T-helper 9 cell (primary cell): ENCODE results near the gene FAM83G.
"Not testable (repeated sequence)": the region's sequence is repeated elsewhere in the genome, so short reads cannot be mapped to it uniquely, and the experiment has no call there.

Source experiments
- DNase-seq: peaks from one replicate; pipeline ENCODE4 v3.0.0-alpha.2; 2020

Gene FAM83G

DNA sequence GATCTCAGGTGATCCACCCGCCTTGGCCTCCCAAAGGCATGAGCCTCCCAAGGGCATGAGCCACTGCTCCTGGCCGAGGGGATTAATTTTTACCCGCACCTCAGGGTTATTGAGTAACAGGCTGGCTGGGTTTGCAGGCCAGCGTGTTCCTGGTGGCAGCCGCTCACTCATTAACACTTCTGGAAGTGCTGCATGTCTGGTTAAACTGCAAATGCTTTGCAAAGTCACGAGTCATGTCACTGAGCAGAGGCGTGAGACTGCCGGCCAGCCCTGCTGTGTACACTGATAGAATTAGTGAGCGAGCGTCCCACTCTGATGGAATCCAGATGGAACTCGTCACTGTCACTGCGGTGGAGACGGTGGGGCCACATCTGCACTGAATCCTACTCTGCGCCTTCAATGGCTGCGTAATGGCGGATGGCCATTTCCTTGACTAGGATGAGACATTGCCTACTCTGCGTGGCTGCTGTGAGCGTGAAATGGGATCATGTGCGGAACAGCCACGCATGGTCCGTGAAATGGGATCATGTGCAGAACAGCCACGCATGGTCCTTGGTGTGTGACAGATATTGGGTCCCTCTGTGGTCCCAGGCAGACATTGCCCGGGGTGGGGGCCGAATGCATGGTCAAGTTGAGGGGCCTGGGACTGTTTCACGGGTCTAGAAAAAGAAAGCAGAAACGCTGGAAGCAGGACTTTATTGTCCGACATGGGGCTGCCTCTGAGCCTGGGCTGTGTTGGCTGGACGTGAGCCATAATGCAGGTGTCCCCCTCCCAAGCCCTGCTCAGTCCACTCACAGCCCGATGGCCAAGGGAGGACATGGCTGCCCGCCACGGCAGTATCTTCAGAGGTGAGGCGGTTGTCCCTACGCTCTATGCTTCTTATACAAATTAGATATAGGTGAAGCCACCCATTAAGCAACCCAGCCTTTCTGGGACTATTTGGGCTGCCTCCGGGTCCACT is 53.3 kb downstream of the FAM83G start:
- no peak for DNase-seq

DNA sequence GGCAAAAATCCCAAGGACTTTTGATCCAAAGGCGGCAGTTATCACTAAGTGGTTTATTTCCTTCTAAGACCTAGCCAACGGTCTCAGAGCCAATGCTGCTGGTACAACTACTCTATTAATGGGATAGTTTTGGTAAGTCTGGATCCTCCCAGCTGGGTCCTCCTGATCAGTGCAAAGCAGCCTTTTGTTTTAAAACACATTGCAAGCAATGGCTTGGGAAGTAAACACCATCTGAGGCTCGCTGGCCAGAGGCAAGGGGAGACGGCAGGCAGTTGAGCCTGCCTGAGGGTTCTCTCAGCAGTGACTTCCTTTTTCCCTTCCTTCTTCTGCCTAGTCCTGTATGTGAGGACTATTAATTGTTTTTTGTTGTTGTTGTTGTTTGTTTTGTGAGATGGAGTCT is 54.2 kb downstream of the FAM83G start:
- no peak for DNase-seq

DNA sequence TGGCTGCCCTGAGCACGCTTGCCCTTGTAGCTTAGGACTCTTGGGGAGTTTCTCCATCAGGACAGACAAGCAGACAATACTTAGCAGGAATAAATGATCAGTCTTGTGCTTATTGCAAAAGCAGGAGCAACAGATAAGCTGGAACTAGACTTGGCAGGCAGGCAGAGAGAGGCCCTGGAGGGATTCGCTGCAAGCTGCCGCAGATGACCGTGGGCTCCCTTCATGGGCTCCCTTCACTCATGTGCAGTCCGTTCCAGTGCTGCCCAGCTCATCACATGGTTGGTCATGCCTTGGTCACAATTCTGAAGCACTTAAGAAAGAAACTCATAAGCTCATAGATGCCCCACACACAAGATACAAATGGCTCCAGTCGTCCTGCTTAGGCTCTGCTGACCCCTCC is 55.0 kb downstream of the FAM83G start:
- DNase-seq = no peak

DNA sequence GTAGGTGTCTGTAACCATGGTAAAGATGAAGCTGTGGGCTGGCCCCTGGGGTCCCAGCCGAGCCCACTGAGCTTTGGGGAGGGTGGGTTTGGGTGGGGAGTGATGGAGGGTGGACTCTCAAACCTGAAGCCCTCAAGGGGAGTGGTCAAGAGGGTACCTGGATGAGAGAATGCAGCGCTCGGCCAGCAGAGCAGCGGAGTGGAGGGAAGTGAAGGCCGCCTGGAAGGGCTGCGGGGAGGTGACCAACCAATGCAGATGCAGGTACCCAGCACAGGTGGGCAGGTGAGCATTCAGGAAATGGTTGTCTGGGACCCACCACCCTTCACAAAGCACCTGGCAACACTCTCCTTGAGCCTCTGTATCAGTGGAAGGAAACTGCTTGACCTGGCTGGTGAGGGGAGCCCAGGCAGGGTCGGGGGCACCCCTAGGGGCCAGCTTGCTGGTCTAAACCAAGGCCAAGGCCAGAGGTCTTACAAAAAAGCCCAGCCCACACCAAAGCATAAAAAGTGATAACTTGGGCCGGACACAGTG is 56.0 kb downstream of the FAM83G start:
- no peak for DNase-seq

DNA sequence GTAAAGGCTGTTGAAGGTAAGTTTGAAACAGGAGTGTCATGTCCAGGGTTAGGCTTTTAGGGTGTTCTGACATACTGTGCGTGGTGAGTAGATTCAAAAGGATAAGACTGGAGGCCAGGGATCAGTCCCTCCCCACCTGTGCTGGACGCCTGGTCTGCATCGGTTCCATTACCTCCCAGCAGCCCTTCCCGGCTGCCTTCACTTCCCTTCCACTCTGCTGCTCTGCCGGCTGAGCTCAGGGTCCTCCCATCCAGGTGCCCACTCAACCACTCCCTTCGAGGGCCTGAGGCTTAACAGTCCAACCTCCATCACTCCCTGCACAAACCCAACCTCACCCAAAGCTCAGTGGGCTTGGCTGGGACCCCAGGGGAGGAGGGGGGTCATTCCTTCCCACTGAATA is 56.7 kb downstream of the FAM83G start:
- DNase-seq = no peak

DNA sequence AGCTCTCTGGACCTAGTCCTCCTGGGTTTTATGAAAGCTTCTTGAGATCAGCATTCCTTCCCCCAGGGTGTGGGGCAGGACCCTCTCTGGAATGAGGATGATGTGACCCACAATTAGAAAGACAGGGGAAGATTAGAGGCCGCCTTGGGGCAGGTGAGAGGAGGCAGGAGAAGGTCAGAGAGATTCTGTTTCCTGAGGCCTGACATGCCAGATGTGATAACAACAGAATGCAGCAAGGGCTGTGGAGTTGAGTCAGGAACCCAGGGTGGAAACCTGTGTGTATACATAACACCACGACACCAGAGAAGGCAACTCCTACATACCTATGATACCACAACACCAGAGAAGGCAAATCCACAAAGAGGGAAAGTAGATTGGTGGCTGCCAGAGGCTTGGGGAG is 58.0 kb downstream of the FAM83G start:
- no peak for DNase-seq

DNA sequence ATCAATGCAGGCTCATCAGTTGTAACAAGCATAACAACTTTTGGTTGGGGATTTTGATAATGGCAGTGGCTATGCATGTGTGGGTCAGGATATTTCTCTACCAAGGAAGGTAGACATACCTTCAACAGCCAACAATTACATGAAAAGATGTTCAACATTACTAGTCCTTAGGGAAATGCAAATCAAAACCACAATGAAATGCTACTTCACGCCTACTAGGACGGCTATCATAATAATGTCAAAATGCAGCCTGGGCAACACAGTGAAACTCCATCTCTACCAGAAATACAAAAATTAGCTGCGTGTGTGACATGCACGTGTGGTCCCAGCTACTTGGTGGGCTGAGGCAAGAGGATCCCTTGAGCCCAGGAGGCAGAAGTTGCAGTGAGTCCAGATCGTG is 59.9 kb downstream of the FAM83G start:
- no peak for DNase-seq

DNA sequence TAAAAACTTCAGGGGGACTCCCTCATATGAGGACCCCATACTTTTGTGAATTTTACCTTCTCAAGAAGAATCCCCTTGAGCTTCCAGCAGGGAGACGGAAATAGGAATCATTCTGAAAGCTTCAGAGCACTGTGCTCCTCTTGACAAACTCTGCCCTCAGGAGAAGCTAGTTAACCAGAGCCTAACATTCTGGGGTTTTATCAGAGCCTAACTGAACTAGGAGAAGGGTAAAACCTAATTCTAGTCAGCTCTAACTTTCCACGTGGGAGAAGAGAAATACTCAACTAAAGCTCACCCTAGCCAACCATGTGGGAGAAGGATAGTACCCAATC is 65.9 kb downstream of the FAM83G start:
- DNase-seq = no peak

DNA sequence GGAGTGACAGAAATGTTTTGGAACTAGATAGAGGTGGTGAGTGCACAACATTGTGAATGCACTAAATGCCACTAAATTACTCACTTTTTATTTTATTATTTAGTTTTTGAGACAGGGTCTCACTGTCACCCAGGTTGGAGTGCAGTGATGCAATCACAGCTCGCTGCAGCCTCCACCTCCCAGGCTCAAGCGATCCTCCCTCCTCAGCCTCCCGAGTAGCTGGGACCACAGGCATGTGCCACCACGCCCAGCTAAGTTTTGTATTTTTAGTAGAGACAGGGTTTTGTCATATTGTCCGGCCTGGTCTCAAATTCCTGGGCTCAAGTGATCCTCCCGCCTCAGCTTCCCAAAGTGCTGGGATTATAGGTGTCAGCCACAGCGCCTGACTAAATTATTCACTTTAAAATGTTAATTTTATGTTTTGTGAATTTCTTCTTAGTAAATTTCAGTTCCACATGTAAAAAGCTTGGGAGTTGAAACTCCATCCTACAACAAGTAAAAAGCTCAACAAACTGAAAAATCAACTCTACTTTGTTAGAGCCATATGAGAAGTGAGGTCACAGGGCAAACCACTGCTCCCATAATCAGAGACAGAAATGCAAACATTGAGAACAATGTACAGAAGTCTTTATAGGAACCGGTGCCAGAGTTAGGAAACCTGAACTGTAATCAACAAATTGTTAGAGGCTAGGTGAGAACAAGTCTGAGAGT is 66.4 kb downstream of the FAM83G start:
- no peak for DNase-seq

DNA sequence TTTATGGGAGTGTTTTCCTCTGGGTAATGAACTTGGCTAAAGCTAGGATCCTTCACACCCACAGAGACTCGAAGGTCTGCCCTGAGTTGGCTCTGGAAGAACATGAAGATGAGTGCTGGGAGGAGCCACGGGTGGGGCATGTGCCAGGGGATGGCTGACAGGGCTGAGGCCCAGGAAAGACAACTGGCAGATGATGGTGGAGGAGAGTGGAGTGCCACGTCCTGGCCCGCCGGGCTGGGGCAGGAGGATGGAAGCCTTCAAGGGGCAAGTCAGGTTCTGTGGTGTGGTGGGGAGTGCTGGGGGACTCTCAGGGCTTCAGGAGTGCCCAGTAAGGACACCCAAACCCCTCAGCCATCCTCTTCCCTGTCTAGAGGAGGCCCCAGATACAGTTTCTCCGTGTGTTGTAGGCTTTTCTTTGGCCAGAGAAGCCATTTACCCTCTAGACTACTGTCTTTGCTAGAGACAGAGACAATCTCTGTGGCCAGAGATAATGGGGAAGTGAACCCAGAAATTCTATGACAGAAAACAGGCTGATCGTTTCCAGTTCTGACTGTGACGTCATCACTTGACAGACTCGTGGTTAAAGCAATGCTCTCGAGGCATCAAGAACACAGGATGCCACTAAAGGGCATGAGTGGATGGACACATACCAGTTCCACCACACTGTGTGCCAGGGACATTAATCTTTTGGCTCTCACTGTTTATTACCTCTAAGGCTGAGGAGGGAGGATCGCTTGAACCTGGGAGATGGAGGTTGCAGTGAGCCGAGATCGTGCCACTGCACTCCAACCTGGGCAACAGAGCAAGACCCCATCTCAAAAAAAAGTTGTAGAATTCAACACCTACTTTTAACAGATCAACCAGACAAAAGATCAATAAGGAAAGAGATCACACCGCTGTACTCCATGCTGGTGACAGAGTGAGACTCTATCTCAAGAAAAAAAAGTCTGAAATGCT is 71.2 kb downstream of the FAM83G start:
- DNase-seq = no peak

DNA sequence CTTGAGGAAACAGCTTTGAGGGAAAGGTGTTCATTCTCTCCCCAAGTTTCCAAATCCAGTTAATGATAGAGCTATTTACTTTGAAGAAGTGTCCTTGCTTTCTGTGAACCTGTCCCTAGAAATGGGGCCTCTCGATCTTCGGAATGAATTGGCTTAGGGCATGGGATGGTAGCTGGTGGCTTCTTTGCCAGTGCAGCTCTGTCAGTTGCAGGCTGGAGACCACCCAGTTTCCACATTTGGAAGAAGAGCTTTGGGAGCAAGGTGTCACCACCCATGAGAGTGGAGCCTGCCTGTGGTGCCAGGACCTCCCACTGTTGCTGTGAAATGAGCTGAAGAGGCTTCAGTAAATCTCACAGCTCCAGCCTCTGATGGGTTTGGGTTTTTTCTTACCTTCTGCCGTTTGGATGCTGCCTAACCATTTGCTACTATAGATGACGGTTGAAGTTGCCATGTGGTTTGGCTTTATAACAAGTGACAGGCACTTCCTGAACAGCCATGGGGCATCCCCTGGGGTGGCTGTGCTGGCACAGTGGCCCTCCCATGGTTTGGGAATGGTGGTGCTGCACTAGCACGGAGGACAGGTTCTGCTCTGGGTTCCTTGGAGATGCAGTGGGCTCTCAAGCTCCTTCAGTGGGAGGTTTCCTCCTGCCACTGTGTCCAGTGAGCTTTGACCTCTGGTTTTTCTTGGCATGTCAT is 72.1 kb downstream of the FAM83G start:
- no peak for DNase-seq

DNA sequence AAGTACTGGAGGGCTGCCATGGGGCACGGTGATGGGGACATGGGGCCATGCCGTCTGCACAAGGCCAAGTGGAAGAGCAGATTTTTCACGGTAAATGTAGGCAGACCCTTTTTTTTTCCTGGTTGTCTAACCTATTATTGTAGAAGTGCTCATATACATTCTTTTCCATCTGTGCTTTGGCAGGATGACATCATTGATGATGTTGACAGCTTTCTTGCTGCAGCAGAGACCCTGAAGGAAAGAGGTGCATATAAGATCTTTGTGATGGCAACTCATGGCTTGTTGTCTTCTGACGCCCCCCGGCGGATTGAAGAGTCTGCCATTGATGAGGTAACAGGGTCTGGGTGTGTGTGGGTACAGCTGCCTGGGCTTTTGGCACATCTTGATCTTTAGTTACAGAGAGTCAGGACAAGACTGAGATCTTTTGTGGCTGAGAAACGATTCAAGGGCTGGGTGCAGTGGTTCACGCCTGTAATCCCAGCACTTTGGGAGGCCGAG is 75.9 kb downstream of the FAM83G start:
- DNase-seq = no peak

DNA sequence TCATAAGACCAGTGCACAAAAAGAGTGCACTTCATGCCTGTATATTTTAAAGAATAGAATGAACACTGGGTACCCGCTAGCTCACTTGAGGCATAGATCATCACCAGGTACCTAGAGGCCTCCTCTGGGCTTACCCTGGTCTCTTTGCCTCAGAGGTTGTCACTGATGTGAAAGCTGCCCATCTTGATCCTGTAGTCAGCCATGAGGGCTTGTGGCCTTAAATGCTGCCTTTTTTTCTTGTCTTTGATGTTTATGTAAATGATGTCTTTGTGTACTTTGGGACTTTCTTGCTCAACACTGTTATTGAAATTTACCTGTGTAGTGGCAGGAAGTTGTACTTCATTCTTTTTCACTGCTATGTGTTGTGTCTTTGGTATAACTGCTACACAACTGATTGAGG is 79.4 kb downstream of the FAM83G start:
- no peak for DNase-seq

DNA sequence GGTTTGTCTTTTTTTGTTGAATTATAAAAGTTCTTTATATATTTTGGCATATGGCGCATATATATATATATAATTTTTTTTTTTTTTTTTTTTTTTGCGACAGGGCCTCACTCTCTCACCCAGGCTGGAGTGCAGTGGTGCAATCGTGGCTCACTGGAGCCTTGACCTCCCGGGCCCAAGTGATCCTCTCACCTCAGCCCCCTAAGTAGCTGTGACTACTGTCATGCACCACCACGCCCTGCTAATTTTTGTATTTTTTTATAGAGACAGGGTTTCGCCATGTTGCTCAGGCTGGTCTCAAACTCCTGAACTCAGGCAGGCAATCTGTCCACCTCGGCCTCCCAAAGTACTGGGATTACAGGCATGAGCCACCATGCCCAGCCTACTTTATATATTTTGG is 82.0 kb downstream of the FAM83G start:
- not testable (repeated sequence) for DNase-seq

DNA sequence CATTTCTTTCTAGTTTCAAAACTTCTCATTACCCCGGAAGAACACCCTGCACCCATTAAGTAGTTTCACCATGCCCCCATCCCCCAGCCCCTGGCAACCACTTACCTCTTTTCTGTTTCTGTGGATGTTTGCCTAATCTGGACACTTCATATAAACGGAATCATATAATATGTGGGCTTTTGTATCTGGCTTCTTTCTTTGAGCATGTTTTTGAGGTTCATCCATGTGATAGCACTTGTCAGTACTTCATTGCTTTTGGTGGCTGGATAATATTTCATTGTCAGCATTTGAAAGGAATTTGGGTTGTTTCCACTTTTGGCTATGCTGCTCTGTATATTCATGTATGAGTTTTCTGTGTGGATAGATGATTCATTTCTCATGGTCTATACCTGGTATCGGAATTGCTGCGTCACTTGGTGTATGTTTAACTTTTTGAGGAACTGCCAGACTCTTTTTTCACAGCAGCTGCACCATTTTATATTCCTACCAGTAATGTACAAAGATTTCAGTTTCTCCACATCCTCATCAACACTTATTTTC is 82.6 kb downstream of the FAM83G start:
- no peak for DNase-seq

DNA sequence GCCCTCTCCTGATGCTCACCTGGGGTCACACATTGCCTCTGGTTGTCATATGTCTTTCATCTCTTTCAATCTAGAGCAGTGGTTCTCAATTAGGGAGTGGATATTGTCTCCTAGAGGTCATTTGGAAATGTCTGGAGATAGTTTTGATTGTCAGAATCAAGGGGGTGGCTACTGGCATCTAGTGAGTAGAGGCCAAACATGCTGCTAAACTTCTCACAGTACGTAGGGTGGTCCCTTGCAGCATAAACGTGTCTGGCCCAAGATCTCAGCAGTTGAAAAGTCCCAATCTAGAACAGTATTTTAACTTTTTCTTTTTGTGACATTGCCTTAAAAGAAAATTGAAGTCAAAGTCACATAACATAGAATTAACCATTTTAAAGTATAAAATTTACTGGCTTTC is 83.1 kb downstream of the FAM83G start:
- DNase-seq = no peak

DNA sequence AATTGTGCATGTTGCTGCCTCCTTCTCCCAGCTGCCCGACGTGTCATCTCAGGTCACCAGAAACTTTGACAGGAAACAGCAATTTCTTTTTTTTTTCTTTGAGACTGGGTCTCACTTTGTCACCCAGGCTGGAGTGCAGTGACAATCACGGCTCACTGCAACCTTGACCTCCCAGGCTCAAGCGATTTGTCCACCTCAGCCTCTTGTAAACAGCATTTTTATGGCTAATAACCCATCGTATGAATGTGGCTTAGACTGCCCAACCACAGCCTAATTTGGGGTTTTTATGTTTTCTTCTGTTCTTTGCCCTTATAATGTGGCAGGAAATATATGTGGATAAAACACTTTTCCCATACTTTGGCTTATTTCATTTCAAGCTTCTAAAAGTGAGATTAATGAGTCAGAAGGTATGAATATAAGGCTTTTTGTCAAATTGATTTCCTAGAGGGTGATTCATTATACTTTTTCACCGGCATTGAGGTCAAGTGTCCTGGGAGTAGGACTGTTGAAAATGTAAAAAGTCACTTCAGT is 83.6 kb downstream of the FAM83G start:
- no peak for DNase-seq

DNA sequence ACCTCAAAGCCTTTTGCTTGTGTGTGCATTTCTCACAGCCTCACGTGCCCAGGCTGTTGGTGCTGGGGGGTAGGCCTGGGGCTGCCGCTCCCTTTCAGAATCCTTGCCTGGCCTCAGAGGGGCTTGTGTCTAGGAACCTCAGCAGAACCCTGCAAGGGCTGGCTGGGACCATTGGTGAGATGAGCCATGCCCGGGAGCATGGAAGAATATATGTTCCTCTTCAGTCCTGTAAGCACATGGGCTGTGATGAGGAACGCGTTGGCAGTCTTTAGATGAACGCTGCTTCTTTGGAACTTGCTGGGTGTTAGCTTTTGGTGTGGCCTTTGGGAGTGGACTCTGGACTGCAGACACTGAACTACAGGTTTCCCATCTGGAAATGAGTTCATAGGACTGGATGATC is 84.6 kb downstream of the FAM83G start:
- DNase-seq = no peak
